ENCODE measurements around the gene SCTR.

Gene SCTR

GRCh38 chr2:119440501-119440870, 83.8 kb downstream of the SCTR start:
- DNase-seq: no peak

- DNase-seq: no peak
Observed at GRCh38 chr2:119439574-119440500, 84.4 kb downstream of the SCTR start.

DNA sequence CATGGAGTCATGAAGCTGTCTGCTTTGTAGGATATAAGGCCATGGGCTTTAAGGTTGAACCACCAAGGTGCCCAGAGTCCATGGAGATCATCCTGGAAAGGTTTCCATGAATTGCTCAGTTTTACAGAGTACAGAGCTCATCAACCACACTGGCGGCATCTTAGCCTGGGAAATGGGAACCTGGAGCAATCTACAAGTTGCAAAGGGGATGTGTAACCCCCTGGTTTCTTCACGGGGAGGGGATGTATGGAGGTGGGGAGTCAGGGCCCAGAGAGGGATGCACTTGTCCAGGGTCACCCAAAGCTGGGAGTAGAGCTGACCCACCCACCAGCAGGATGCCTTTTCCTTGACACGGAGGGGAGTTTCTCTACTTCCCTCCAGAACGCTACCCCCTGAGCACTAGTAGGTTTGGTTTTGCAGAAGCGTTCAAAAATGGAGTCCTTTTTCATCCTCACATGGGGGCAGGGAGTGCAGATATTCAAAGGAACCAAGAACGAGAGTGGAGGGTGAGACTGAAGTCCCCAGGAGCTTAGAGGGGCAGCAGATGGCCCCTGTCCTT, 85.5 kb downstream of the SCTR start:
- DNase-seq: no peak

DNA sequence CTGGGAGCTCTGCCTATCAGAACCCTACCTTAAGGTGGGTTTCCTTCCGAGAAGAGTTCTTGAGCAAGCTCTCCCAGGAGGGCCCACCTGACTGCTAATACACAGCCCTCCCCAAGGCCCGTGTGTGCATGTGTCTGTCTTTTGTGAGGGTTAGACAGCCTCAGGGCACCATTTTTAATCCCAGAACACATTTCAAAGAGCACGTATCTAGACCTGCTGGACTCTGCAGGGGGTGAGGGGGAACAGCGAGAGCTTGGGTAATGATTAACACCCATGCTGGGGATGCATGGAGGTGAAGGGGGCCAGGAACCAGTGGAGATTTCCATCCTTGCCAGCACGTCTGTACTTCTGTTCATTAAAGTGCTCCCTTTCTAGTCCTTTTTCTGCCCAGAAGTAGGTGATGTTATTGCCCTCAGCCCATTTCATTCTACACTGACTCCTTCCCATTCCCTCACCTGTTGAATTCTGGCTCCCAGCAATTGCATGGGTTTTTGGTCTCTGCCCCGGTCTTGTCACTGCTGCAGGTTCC, 86.1 kb downstream of the SCTR start:
- DNase-seq: no peak

GRCh38 chr2:119436993-119437772, 87.1 kb downstream of the SCTR start:
- no peak for DNase-seq

DNA sequence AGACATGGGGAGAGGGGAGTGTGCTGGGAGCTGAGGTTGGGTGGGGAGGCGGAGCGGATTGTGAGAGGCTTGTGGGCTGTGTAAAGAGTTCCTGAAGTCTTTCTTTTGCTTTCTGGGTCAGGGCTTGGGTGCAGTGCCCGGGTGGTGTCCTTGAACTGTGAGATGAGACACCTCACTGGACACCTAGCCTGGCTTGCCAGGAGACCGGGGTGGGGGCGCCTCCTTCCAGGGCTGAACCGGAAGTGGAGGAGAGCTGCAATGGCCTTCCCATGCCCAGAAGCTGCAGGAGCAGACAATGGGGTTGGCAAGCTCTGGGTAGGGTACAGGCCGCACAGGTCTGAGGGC, 88.4 kb downstream of the SCTR start:
- no peak for DNase-seq

DNA sequence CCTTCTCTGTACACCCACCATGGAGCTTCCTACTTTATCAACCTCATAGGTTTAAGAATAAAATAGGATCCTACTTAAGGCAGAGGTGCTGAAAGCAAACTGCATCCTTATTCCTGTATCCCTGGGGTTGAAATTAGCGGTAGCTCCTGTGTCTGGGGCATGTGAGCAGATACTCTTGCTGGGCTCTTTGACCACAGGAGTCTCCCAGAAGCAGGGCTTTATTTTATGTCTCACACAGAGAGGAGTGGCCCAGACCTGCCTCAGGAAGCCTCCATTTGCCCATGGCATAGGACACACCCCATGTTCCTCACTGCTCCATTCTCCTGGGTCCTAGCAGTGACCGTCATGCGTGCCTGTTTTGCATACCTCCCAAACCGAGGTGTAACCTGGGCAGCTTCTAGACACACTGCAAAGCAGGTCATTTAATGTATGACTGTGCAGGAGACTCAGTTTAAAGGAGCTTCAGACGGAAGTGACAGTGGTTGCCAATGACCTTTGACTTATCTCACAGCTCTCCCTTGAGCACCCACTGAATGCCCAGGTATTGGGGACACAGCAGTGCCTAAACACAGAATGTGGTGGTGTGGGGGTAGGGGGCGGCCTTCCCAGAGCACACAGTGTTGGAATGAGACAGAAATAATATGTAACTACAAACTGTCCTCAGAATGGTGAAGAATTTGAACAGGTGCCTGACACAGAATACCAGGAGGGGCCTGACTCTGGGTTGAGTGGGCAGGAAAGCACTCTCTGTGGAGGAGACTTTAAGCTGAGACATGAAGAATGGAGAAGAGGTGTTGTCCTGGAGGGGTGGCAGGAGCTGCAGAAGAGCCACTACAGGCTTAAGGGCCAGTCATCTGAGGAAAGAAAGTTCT, 89.0 kb downstream of the SCTR start:
- no peak for DNase-seq

GRCh38 chr2:119434664-119435063, 89.6 kb downstream of the SCTR start:
- no peak for DNase-seq

- DNase-seq: no peak
Observed at GRCh38 chr2:119433636-119434327, 90.5 kb downstream of the SCTR start.

- no peak for DNase-seq
Observed at GRCh38 chr2:119432851-119433522, 91.3 kb downstream of the SCTR start.

- DNase-seq: peak; percentile 32
Observed at GRCh38 chr2:119431976-119432850, 92.1 kb downstream of the SCTR start.

DNA sequence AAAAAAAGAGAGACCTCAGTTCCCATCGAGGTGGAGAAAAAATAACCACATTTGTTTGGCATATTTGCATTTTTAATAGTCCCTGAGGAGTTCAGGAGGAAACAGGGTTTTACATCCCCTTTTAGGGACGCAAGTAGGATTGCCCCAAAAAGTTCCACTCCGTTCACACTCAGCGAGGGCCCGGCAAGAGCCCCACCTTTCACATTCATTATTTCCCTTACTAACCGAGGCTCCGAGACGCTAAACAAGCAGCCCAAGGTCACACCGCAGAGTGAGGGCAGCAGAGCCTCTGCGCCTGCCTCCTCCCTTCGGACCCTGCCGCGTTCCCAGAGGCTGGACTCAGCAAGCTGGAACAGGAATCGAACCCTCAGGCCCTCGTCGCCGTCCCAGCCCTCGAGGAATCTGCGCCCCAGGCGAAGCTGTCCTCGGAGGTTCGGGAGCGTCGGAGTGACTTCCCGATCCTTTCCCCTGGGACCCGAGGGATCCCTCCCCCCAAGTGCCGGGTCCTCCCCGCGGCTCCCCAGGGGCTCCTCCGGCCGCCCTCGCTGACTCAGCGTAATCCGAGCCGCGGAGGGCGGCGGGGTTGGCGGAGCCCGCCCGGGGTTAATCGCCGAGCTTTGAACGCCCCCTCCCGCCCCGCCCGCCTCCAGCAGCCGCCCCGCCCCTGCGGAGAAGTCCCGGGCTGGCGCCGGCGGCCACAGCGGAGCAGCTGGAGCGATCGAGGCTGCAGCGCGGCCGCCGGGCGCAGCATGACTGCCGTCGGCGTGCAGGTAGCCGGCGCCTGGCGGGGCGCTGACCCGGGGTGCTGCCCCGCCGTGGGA, 92.9 kb downstream of the SCTR start, which contains the start of gene TMEM37:
Gene TMEM37 (plus strand): TSS at position 700 of the 821 bp plus-strand sequence. CDS start 50 bp downstream, at position 750.
- DNase-seq: peak; percentile 78

- DNase-seq: no peak
Observed at GRCh38 chr2:119430023-119430498, 94.2 kb downstream of the SCTR start.

DNA sequence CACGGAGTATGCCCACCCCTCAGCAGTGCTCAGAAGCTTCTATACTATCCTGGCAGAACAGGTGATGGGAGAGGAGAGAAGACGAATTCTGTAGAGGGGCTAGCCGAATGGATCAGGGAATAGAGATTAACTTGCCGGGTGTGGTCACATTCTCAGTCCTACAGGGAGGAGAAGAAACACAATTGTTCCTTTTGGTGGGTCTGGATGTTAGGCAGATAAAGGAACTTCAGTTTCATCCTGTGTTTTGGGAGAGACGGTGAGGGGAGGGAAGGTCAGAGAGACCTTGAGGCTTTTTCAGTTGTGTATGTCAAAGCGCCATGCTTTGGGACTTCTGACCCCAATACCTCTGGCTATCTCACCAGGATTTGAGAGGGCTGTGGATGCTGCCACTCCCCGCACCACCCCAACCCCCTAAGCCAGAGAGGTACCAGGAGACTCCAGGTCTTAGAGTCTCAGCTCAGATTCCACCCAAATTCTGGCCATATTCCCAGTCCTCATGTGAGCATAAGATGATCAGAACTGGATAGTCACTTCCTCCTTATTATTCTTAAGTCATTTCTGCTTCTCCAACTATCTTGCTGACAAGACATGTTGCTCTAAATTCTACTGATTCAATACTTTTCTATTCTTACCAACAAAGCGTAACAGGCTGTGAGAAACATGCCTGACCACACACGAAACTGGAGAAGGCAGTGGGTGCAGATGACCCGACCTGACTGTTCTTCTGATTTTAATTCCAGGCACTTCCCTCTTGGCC, 94.9 kb downstream of the SCTR start:
- DNase-seq: peak; percentile 11

DNA sequence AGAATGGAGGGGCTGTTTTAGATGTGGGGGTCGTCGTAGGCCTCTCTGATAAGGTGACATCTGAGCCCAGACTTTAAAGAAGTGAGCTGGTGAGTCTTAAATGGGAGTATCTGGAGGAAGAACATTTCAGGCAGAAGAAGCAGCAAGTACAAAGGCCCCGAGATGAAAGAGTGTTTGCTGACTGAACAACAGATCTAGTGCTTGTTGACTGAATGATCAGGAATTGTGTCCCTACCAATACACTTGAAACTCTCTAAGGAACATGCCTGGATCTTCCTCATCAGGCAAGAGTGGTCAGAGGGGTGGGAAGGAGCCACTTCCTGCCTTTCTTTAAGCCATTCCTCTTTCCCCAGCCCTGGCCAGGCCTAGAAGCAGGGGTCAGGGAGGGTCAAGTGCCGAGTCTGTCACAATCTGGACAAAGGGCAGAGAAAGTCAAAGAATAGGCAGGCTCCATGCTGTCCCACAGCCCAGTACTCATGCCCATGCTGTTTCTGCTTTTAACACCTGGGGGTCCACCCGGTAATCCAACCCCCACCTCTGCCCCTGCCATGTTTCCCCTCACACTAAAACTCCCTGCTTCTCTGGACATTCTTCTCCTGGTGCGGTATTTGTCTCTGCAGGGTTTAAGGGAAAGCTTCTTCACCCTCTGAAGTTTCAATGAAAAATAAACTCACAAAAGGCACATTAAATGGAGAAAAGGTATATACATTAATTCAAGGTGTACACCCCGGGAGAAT, 95.6 kb downstream of the SCTR start:
- no peak for DNase-seq

GRCh38 chr2:119427756-119428155, 96.5 kb downstream of the SCTR start:
- DNase-seq: no peak

DNA sequence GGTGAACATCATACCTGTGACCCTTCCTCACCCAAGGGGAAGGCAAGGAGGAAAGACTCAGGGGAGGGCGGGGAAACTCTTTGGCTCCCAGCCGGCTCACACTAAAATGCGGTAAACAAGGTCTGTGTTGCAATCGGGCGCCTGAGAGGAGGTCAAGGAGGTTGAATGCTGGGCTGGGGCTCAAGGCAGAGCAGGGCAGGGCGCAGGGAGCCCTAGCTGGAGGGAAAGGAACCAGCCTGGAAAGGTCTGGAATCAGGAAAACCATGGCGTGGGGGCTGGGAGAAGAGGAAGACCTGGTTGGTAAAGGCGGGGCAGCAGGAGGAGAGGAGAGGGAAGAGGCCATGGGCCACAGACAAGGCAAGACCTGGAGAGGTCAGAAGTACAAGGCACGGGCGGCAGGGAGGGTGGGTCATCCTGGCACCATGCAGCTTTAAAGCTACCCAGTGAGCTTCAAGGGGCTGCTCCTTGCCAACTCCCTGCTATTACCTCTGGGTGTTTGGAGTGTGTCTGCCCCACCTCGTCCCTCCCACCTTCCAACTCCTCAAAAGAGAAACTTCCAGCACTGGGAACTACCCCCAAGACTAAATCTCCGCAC, 97.4 kb downstream of the SCTR start:
- DNase-seq: no peak
